Stimulated activated effector memory CD8-positive, alpha-beta T cell treated with anti-CD3 and anti-CD28 coated beads, Interleukin-12 subunit alpha, Interleukin-12 subunit beta, amount 100 ng/mL, for 72 hours (primary cell): ENCODE results near the gene ZNF184.
A peak's percentile ranks its signal among the peaks of the same experiment; 100 is the strongest.

Experiments
- ATAC-seq: fragments of 150-1000 bp; cut with Tn5 transposase; 2 replicates; pipeline ENCODE4 v1.10.0; 2021
- DNase-seq, 2 donors: peaks; one replicate each; pipeline ENCODE4 v3.0.0; 2021 to 2022; ENCODE audit warnings: low spot score in 2 of 2
- H3K27ac Mint-ChIP-seq: one replicate; pipeline ENCODE4 v1.8.0; 2022; ENCODE audit warnings: mild to moderate bottlenecking, mixed read lengths
- H3K36me3 Mint-ChIP-seq: one replicate; pipeline ENCODE4 v1.8.0; 2022; ENCODE audit warnings: mild to moderate bottlenecking, mixed read lengths
- H3K4me1 Mint-ChIP-seq: one replicate; pipeline ENCODE4 v1.8.0; 2022; ENCODE audit warnings: mixed read lengths
- H3K4me3 Mint-ChIP-seq: one replicate; pipeline ENCODE4 v1.8.0; 2022; ENCODE audit warnings: mild to moderate bottlenecking, mixed read lengths
- H3K9me3 Mint-ChIP-seq: one replicate; pipeline ENCODE4 v1.8.0; 2022; ENCODE audit warnings: mixed read lengths

The ZNF184 gene

GRCh38 chr6:27472617-27473400 lies at the start of gene ZNF184:
Gene ZNF184, minus strand, starts transcription at chr6:27473105. Its CDS starts 811 bp downstream, at chr6:27472294.
- Mint-ChIP-seq H3K36me3 (peaks cover 45% of the 10 kb centered on the region), H3K9me3 (no peaks in the 10 kb centered on the region), H3K4me1 (peaks cover 47% of the 10 kb centered on the region), H3K27ac (peak within 1 kb of the TSS; percentile 97), H3K4me3 (peak within 1 kb of the TSS; percentile 94)
- peak; percentile 72 to 91 for DNase-seq
- ATAC-seq, result peak; percentile 92

- DNase-seq (peak; percentile 38 to 77), ATAC-seq (peak; percentile 87)
- H3K4me1 Mint-ChIP-seq, result peaks cover 16% of the 10 kb centered on the region
- H3K27ac Mint-ChIP-seq, result peak overlapping the region; percentile 96
- H3K36me3 Mint-ChIP-seq, result peaks cover 14% of the 10 kb centered on the region
- peak overlapping the region; percentile 83 for H3K4me3 Mint-ChIP-seq
- H3K9me3 Mint-ChIP-seq, result no peaks in the 10 kb centered on the region
These were observed 46.2 kb upstream of the ZNF184 start for GRCh38 chr6:27518881-27519795.

GRCh38 chr6:27517928-27518787 lies 45.3 kb upstream of the ZNF184 start:
- no peaks in the 10 kb centered on the region for H3K9me3 Mint-ChIP-seq
- H3K36me3 Mint-ChIP-seq, result peaks cover 14% of the 10 kb centered on the region
- no peak for DNase-seq
- peaks cover 16% of the 10 kb centered on the region for H3K4me1 Mint-ChIP-seq
- H3K27ac Mint-ChIP-seq, result peak overlapping the region; percentile 96
- ATAC-seq, result peak; percentile 55
- H3K4me3 Mint-ChIP-seq, result peak overlapping the region; percentile 83

- no peak overlapping the region for H3K4me3 Mint-ChIP-seq
- H3K9me3 Mint-ChIP-seq, result no peaks in the 10 kb centered on the region
- ATAC-seq (no peak), DNase-seq (no peak)
- peaks cover 14% of the 10 kb centered on the region for H3K36me3 Mint-ChIP-seq
- H3K4me1 Mint-ChIP-seq, result peaks cover 16% of the 10 kb centered on the region
- no peak overlapping the region for H3K27ac Mint-ChIP-seq
These were observed 44.3 kb upstream of the ZNF184 start for GRCh38 chr6:27517238-27517637.

- ATAC-seq (no peak), DNase-seq (no peak)
- no peaks in the 10 kb centered on the region for H3K9me3 Mint-ChIP-seq
These were observed 42.1 kb upstream of the ZNF184 start for GRCh38 chr6:27514906-27515495.

GRCh38 chr6:27512525-27512924 lies 39.6 kb upstream of the ZNF184 start:
- H3K9me3 Mint-ChIP-seq, result no peaks in the 10 kb centered on the region
- H3K4me1 Mint-ChIP-seq, result no peaks in the 10 kb centered on the region
- ATAC-seq (no peak), DNase-seq (no peak)
- H3K4me3 Mint-ChIP-seq, result no peak overlapping the region
- H3K27ac Mint-ChIP-seq, result no peak overlapping the region
- no peaks in the 10 kb centered on the region for H3K36me3 Mint-ChIP-seq

More at GRCh38 chr6:27514906-27515495, 42.1 kb upstream of the ZNF184 start:
- Mint-ChIP-seq H3K4me1 (peaks cover 16% of the 10 kb centered on the region), H3K4me3 (no peak overlapping the region), H3K36me3 (peaks cover 14% of the 10 kb centered on the region), H3K27ac (no peak overlapping the region)

- no peak overlapping the region for H3K4me3 Mint-ChIP-seq
- H3K9me3 Mint-ChIP-seq, result no peaks in the 10 kb centered on the region
- DNase-seq (no peak), ATAC-seq (no peak)
- peaks cover 24% of the 10 kb centered on the region for H3K36me3 Mint-ChIP-seq
- peaks cover 25% of the 10 kb centered on the region for H3K4me1 Mint-ChIP-seq
- H3K27ac Mint-ChIP-seq, result no peak overlapping the region
These were observed 34.4 kb upstream of the ZNF184 start for GRCh38 chr6:27507041-27507956.

- Mint-ChIP-seq H3K4me1 (peaks cover 26% of the 10 kb centered on the region), H3K9me3 (no peaks in the 10 kb centered on the region), H3K27ac (peak overlapping the region; percentile 83), H3K4me3 (no peak overlapping the region), H3K36me3 (peaks cover 24% of the 10 kb centered on the region)
- ATAC-seq (peak; percentile 36), DNase-seq (peak; percentile 20 to 75)
These were observed 32.5 kb upstream of the ZNF184 start for GRCh38 chr6:27505209-27506027.

- H3K9me3 Mint-ChIP-seq, result no peaks in the 10 kb centered on the region
These were observed 30.6 kb upstream of the ZNF184 start for GRCh38 chr6:27503436-27504030.

GRCh38 chr6:27502508-27503435 lies 29.9 kb upstream of the ZNF184 start:
- peak overlapping the region; percentile 98 for H3K27ac Mint-ChIP-seq
- peak; percentile 80 for ATAC-seq

More at GRCh38 chr6:27503436-27504030, 30.6 kb upstream of the ZNF184 start:
- DNase-seq (peak; percentile 79 to 93), ATAC-seq (peak; percentile 65)
- Mint-ChIP-seq H3K36me3 (peaks cover 24% of the 10 kb centered on the region), H3K27ac (peak overlapping the region; percentile 98), H3K4me1 (peaks cover 26% of the 10 kb centered on the region), H3K4me3 (peak overlapping the region; percentile 84)

GRCh38 chr6:27501187-27501586 lies 28.3 kb upstream of the ZNF184 start:
- H3K4me1 Mint-ChIP-seq, result peaks cover 26% of the 10 kb centered on the region
- H3K9me3 Mint-ChIP-seq, result no peaks in the 10 kb centered on the region
- H3K27ac Mint-ChIP-seq, result no peak overlapping the region
- no peak for DNase-seq
- no peak for ATAC-seq
- H3K4me3 Mint-ChIP-seq, result no peak overlapping the region
- peaks cover 25% of the 10 kb centered on the region for H3K36me3 Mint-ChIP-seq

More at GRCh38 chr6:27502508-27503435, 29.9 kb upstream of the ZNF184 start:
- Mint-ChIP-seq H3K4me1 (peaks cover 26% of the 10 kb centered on the region), H3K36me3 (peaks cover 24% of the 10 kb centered on the region), H3K4me3 (peak overlapping the region; percentile 84), H3K9me3 (no peaks in the 10 kb centered on the region)
- DNase-seq, result peak; percentile 42 to 85

GRCh38 chr6:27500177-27500576 lies 27.3 kb upstream of the ZNF184 start:
- H3K36me3 Mint-ChIP-seq, result peaks cover 29% of the 10 kb centered on the region
- H3K4me3 Mint-ChIP-seq, result no peak overlapping the region
- H3K9me3 Mint-ChIP-seq, result no peaks in the 10 kb centered on the region
- DNase-seq, result no peak
- peaks cover 31% of the 10 kb centered on the region for H3K4me1 Mint-ChIP-seq
- no peak overlapping the region for H3K27ac Mint-ChIP-seq
- no peak for ATAC-seq
